DND-41 (cell line): Measurements from ENCODE around the gene GJD3.
A peak's percentile ranks its signal among the peaks of the same experiment; 100 is the strongest.

Experiments
- ATAC-seq: fragments of 200-7000 bp; cut with Tn5 transposase; 3 replicates; pipeline ENCODE4 v1.9.1; 2021; ENCODE audit warnings: low read depth; ENCODE audit not compliant: insufficient read depth
- DNase-seq: peaks from one replicate; pipeline ENCODE4 v3.0.0-alpha.2; 2020
- H2AFZ ChIP-seq: 2 replicates; pipeline ENCODE4 v1.6.0; 2012; ENCODE audit warnings: low read depth, low read length
- H3K27ac ChIP-seq: 2 replicates; pipeline ENCODE4 v1.5.1; 2012; ENCODE audit warnings: low read length, inconsistent platforms
- H3K27me3 ChIP-seq: fragments of 200-600 bp; sonication (generic); 2 replicates; pipeline ENCODE4 v1.6.0; 2012; ENCODE audit warnings: low read length, mild to moderate bottlenecking, inconsistent platforms; ENCODE audit not compliant: insufficient read depth, poor library complexity
- H3K36me3 ChIP-seq: 2 replicates; pipeline ENCODE4 v1.5.1; 2012; ENCODE audit warnings: low read length, inconsistent platforms; ENCODE audit not compliant: insufficient read depth
- H3K4me1 ChIP-seq: 2 replicates; pipeline ENCODE4 v1.5.1; 2012; ENCODE audit warnings: mild to moderate bottlenecking, low read length; ENCODE audit not compliant: insufficient read depth
- H3K4me2 ChIP-seq: 2 replicates; pipeline ENCODE4 v1.6.0; 2012; ENCODE audit warnings: mild to moderate bottlenecking, moderate library complexity, low read length, inconsistent platforms; ENCODE audit not compliant: insufficient read depth
- H3K4me3 ChIP-seq, 2 experiments: fragments of 200-600 bp in 1 of 2; shearing (Covaris generic) in 1 of 2; 2 replicates each; pipeline ENCODE4 v1.5.1; 2012 to 2016; ENCODE audit warnings: inconsistent platforms in 2 of 2, low read length in 2 of 2, mild to moderate bottlenecking in 2 of 2, low read depth in 1 of 2, moderate library complexity in 1 of 2
- H3K79me2 ChIP-seq: 2 replicates; pipeline ENCODE4 v1.6.0; 2012; ENCODE audit warnings: low read length, inconsistent platforms; ENCODE audit not compliant: insufficient read depth
- H3K9ac ChIP-seq: 2 replicates; pipeline ENCODE4 v1.6.0; 2012; ENCODE audit warnings: low read depth, mild to moderate bottlenecking, inconsistent platforms, low read length, moderate library complexity
- H3K9me3 ChIP-seq: 2 replicates; pipeline ENCODE4 v1.5.1; 2012; ENCODE audit warnings: low read length, moderate library complexity, mild to moderate bottlenecking, inconsistent platforms; ENCODE audit not compliant: insufficient read depth, severe bottlenecking
- H4K20me1 ChIP-seq: 2 replicates; pipeline ENCODE4 v1.6.0; 2012; ENCODE audit warnings: low read length; ENCODE audit not compliant: insufficient read depth
- CTCF ChIP-seq: IDR thresholded peaks from 2 replicates; pipeline ENCODE4 v1.5.1; 2012; ENCODE audit warnings: borderline replicate concordance, low read length, moderate library complexity, mild to moderate bottlenecking; ENCODE audit not compliant: poor library complexity, severe bottlenecking; ENCODE audit errors: extremely low read depth
- EZH2 ChIP-seq: IDR thresholded peaks from 3 replicates; pipeline ENCODE4 v1.6.1; 2012; ENCODE audit warnings: borderline replicate concordance, low read depth, mild to moderate bottlenecking, moderate library complexity, low read length, inconsistent platforms; ENCODE audit not compliant: severe bottlenecking

Gene GJD3

GRCh38 chr17:40356990-40357881, 7.3 kb downstream of the GJD3 start:
- no peak overlapping the region for H3K4me2 ChIP-seq
- no peaks in the 10 kb centered on the region for H3K79me2 ChIP-seq
- no peak for ATAC-seq
- TF ChIP-seq CTCF (no peak), EZH2 (no peak)
- no peak overlapping the region for H3K9ac ChIP-seq
- no peaks in the 10 kb centered on the region for H3K27me3 ChIP-seq
- no peak for DNase-seq
- H4K20me1 ChIP-seq, result no peaks in the 10 kb centered on the region
- H2AFZ ChIP-seq, result no peak overlapping the region
- H3K36me3 ChIP-seq, result peaks cover 9% of the 10 kb centered on the region
- no peak overlapping the region for H3K27ac ChIP-seq
- H3K4me3 ChIP-seq, result no peak overlapping the region
- H3K4me1 ChIP-seq, result peaks cover 10% of the 10 kb centered on the region
- H3K9me3 ChIP-seq, result no peaks in the 10 kb centered on the region

- H3K79me2 ChIP-seq, result no peaks in the 10 kb centered on the region
- no peaks in the 10 kb centered on the region for H3K9me3 ChIP-seq
- no peak overlapping the region for H3K27ac ChIP-seq
- H3K27me3 ChIP-seq, result no peaks in the 10 kb centered on the region
- ATAC-seq (no peak), DNase-seq (no peak)
- H2AFZ ChIP-seq, result no peak overlapping the region
- no peak overlapping the region for H3K9ac ChIP-seq
- TF ChIP-seq CTCF (no peak), EZH2 (no peak)
- no peak overlapping the region for H3K4me3 ChIP-seq
- H3K36me3 ChIP-seq, result peaks cover 11% of the 10 kb centered on the region
- H3K4me1 ChIP-seq, result peaks cover 5% of the 10 kb centered on the region
- H4K20me1 ChIP-seq, result no peaks in the 10 kb centered on the region
- no peak overlapping the region for H3K4me2 ChIP-seq
These were observed 8.5 kb downstream of the GJD3 start for GRCh38 chr17:40355804-40356758.

- DNase-seq, result peak; percentile 74
- no peak overlapping the region for H3K4me3 ChIP-seq
- H3K27me3 ChIP-seq, result no peaks in the 10 kb centered on the region
- no peaks in the 10 kb centered on the region for H4K20me1 ChIP-seq
- H3K27ac ChIP-seq, result no peak overlapping the region
- no peak overlapping the region for H3K4me2 ChIP-seq
- no peaks in the 10 kb centered on the region for H3K9me3 ChIP-seq
- H3K9ac ChIP-seq, result no peak overlapping the region
- H3K79me2 ChIP-seq, result no peaks in the 10 kb centered on the region
- peaks cover 11% of the 10 kb centered on the region for H3K36me3 ChIP-seq
- peaks cover 5% of the 10 kb centered on the region for H3K4me1 ChIP-seq
- ATAC-seq, result peak; percentile 79
- H2AFZ ChIP-seq, result no peak overlapping the region
- TF ChIP-seq CTCF, result peak; percentile 97
- TF ChIP-seq EZH2, result no peak
These were observed 9.3 kb downstream of the GJD3 start for GRCh38 chr17:40355123-40355803.
